ENCODE results near the gene GFRA1. TPM values are rescaled to one million over a fixed set of nuclear protein-coding genes. Genes with fewer than 3 reads are reported as not detected.

Gene GFRA1
- total RNA-seq, 1 experiment from 2014 or later: 0.30 TPM

DNA sequence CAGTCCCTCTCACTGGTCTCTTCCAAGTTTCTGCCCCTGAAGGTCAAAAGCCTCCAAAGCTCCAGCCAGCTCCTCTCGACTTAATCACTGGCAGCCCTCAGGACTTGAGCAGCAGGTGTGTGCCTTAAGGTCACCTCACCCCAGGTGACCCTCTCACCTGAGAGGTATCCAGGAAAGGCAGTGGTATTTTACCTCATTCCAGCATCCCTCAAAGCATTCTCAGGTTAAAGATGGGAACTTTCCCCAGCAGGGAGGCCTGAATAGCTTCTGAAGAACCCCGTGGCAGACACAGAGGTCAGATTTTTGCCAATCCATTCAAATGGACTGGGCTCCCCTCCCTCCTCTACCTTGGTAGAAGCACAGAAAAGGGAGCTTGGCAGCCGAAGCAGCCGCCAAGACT is 148.2 kb downstream of the GFRA1 start:
- no peak for TF ChIP-seq EZH2 (IDR thresholded peaks at IDR 0.05)
- TF ChIP-seq ZNF274 (IDR thresholded peaks at IDR 0.05; ENCODE audit: low read depth, low read length): no peak
- TF ChIP-seq SP1 (IDR thresholded peaks at IDR 0.05; ENCODE audit: low read depth): no peak
- no peak for TF ChIP-seq FOSL1 (IDR thresholded peaks at IDR 0.05; ENCODE audit: low read depth)
- TF ChIP-seq, protein P1, sequence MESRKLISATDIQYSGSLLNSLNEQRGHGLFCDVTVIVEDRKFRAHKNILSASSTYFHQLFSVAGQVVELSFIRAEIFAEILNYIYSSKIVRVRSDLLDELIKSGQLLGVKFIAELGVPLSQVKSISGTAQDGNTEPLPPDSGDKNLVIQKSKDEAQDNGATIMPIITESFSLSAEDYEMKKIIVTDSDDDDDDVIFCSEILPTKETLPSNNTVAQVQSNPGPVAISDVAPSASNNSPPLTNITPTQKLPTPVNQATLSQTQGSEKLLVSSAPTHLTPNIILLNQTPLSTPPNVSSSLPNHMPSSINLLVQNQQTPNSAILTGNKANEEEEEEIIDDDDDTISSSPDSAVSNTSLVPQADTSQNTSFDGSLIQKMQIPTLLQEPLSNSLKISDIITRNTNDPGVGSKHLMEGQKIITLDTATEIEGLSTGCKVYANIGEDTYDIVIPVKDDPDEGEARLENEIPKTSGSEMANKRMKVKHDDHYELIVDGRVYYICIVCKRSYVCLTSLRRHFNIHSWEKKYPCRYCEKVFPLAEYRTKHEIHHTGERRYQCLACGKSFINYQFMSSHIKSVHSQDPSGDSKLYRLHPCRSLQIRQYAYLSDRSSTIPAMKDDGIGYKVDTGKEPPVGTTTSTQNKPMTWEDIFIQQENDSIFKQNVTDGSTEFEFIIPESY (IDR thresholded peaks at IDR 0.05; ENCODE audit: extremely low read depth, insufficient replicate concordance, low read length): no peak
- no peak for TF ChIP-seq YY1 (IDR thresholded peaks at IDR 0.05; ENCODE audit: extremely low read depth, insufficient replicate concordance, low read depth, low read length)
- TF ChIP-seq POLR2A (IDR thresholded peaks at IDR 0.05; ENCODE audit: borderline replicate concordance, extremely low read depth, insufficient read depth, insufficient read length): no peak
- Histone ChIP-seq H3K36me3 (ENCODE audit: control insufficient read depth in 1 of 2, insufficient read depth in 2 of 2, low read length in 2 of 2) (no peaks in the 10 kb centered on the region), H3K27ac (ENCODE audit: low read depth, low read length) (no peak overlapping the region), H3K9ac (ENCODE audit: low read length) (no peak overlapping the region), H3K4me3 (replicated peaks in 1 of 2; ENCODE audit: low read depth in 1 of 2, low read length in 2 of 2) (no peak overlapping the region), H3K4me2 (ENCODE audit: low read length) (no peak overlapping the region), H3K79me2 (ENCODE audit: insufficient read depth, low read length) (no peaks in the 10 kb centered on the region), H3K9me2 (ENCODE audit: insufficient read depth) (no peaks in the 10 kb centered on the region), H3K4me1 (ENCODE audit: control insufficient read depth in 1 of 2, insufficient read depth in 2 of 2, low read length in 2 of 2) (no peaks in the 10 kb centered on the region), H2AFZ (ENCODE audit: low read depth, low read length, poor library complexity, severe bottlenecking) (no peak overlapping the region), H3K27me3 (ENCODE audit: insufficient read depth, low read length) (peaks cover 3% of the 10 kb centered on the region), H3K9me3 (ENCODE audit: control insufficient read depth in 1 of 2, insufficient read depth in 1 of 2, low read depth in 1 of 2, low read length in 2 of 2) (no peaks in the 10 kb centered on the region), H4K20me1 (ENCODE audit: insufficient read depth) (no peaks in the 10 kb centered on the region)
- ChIA-PET CTCF (no interaction called here), RAD21 (ENCODE audit: low non-redundant PET in 1 of 2, low total read pairs in 2 of 2, uncharacterized antibody in 2 of 2, unreplicated experiment in 2 of 2) (no interaction called here), POLR2A (no interaction called here)
- intact Hi-C loops (cut with micrococcal nuclease): no loop called here
- ATAC-seq (no peak), DNase-seq (ENCODE audit: low read depth, low spot score) (no peak)
- no TSS peak for BruUV-seq (replicated peaks)

DNA sequence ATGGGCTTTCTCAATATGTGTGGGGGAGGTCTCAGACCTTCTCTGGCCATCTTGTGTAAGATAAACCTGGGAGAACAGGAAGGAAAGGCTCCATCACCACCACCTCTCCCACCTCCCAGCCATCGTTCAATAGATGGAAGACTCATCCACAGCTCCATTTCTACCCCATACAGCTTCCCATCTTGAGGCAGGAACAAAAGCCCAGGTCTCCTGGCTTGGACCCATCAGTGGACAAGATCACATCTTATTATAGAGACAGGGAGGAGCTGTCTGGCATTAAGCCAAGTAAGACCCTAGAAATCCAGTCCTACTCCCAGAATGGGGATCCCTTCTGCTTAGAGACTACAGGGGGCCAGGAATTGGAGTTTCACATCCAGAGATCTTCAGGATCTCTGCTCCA is 150.3 kb downstream of the GFRA1 start:
- no peak for ATAC-seq
- no peaks in the 10 kb centered on the region for H4K20me1 ChIP-seq (ENCODE audit: insufficient read depth)
- intact Hi-C loops (cut with micrococcal nuclease): no loop called here
- peaks cover 3% of the 10 kb centered on the region; the same call in 1 of the 2 replicates for H3K27me3 ChIP-seq (ENCODE audit: insufficient read depth, low read length)
- H3K4me3 ChIP-seq (replicated peaks in 1 of 2; ENCODE audit: low read depth in 1 of 2, low read length in 2 of 2): no peak overlapping the region
- TF ChIP-seq CTCF (IDR thresholded peaks at IDR 0.05 in 2 of 3, conservative IDR thresholded peaks at IDR 0.05 in 1 of 3; ENCODE audit: borderline replicate concordance in 1 of 3, insufficient read depth in 1 of 3, low read depth in 2 of 3, low read length in 2 of 3) (no peak), CBX3 (IDR thresholded peaks at IDR 0.05; ENCODE audit: low read depth) (no peak), MAX (IDR thresholded peaks at IDR 0.05) (no peak), POLR2AphosphoS5 (IDR thresholded peaks at IDR 0.05; ENCODE audit: low read depth, low read length) (no peak), EZH2phosphoT487 (IDR thresholded peaks at IDR 0.05; ENCODE audit: borderline replicate concordance) (no peak), RAD21 (IDR thresholded peaks at IDR 0.05; ENCODE audit: low read depth) (no peak), FOSL1 (IDR thresholded peaks at IDR 0.05; ENCODE audit: low read depth) (no peak)
- RAD21 ChIA-PET (ENCODE audit: low non-redundant PET in 1 of 2, low total read pairs in 2 of 2, uncharacterized antibody in 2 of 2, unreplicated experiment in 2 of 2): no interaction called here
- no peaks in the 10 kb centered on the region for H3K36me3 ChIP-seq (ENCODE audit: control insufficient read depth in 1 of 2, insufficient read depth in 2 of 2, low read length in 2 of 2)
- H3K9ac ChIP-seq (ENCODE audit: low read length): no peak overlapping the region
- CTCF ChIA-PET: no interaction called here
- no peak for DNase-seq (ENCODE audit: low read depth, low spot score)
- H3K4me1 ChIP-seq (ENCODE audit: control insufficient read depth in 1 of 2, insufficient read depth in 2 of 2, low read length in 2 of 2): no peaks in the 10 kb centered on the region
- H3K27ac ChIP-seq (ENCODE audit: low read depth, low read length): no peak overlapping the region
- H3K9me2 ChIP-seq (ENCODE audit: insufficient read depth): no peaks in the 10 kb centered on the region
- no peaks in the 10 kb centered on the region for H3K9me3 ChIP-seq (ENCODE audit: control insufficient read depth in 1 of 2, insufficient read depth in 1 of 2, low read depth in 1 of 2, low read length in 2 of 2)
- no peak overlapping the region for H2AFZ ChIP-seq (ENCODE audit: low read depth, low read length, poor library complexity, severe bottlenecking)
- BruUV-seq (replicated peaks): no TSS peak
- no peaks in the 10 kb centered on the region for H3K79me2 ChIP-seq (ENCODE audit: insufficient read depth, low read length)
- POLR2A ChIA-PET: no interaction called here
- no peak overlapping the region for H3K4me2 ChIP-seq (ENCODE audit: low read length)
